KOPT-K1 (cell line): Measurements from ENCODE around the gene FTH1.
"Not testable (repeated sequence)": the region's sequence is repeated elsewhere in the genome, so short reads cannot be mapped to it uniquely, and the experiment has no call there.

Experiments
- H3K27ac ChIP-seq: fragments of 200-600 bp; sonication (generic); 2 replicates; pipeline ENCODE4 v1.5.1; 2016; ENCODE audit warnings: antibody characterized with exemption, mild to moderate bottlenecking, low read depth, low read length; ENCODE audit not compliant: poor library complexity, severe bottlenecking
- H3K36me3 ChIP-seq: fragments of 200-600 bp; sonication (generic); 2 replicates; pipeline ENCODE4 v1.5.1; 2017; ENCODE audit warnings: antibody characterized with exemption, mild to moderate bottlenecking, low read length, moderate library complexity; ENCODE audit not compliant: insufficient read depth
- H3K9me3 ChIP-seq: fragments of 200-600 bp; sonication (generic); 2 replicates; pipeline ENCODE4 v1.5.1; 2017; ENCODE audit warnings: antibody characterized with exemption, low read length, mild to moderate bottlenecking; ENCODE audit not compliant: insufficient read depth, poor library complexity, severe bottlenecking

The FTH1 gene

GRCh38 chr11:61961570-61962212 lies 5.7 kb downstream of the FTH1 start:
- Histone ChIP-seq H3K27ac (no peak overlapping the region), H3K36me3 (peaks cover 45% of the 10 kb centered on the region), H3K9me3 (no peaks in the 10 kb centered on the region)

GRCh38 chr11:61960532-61960931 lies 6.9 kb downstream of the FTH1 start:
- Histone ChIP-seq H3K9me3 (no peaks in the 10 kb centered on the region), H3K27ac (no peak overlapping the region), H3K36me3 (peaks cover 33% of the 10 kb centered on the region)

- Histone ChIP-seq H3K36me3 (peaks cover 24% of the 10 kb centered on the region), H3K27ac (no peak overlapping the region), H3K9me3 (no peaks in the 10 kb centered on the region)
Observed at GRCh38 chr11:61959678-61960077, 7.8 kb downstream of the FTH1 start.

GRCh38 chr11:61959114-61959513 lies 8.3 kb downstream of the FTH1 start:
- H3K27ac ChIP-seq, result no peak overlapping the region

GRCh38 chr11:61958590-61958989 lies 8.8 kb downstream of the FTH1 start:
- Histone ChIP-seq H3K27ac (no peak overlapping the region), H3K36me3 (peaks cover 14% of the 10 kb centered on the region)

More at GRCh38 chr11:61959114-61959513, 8.3 kb downstream of the FTH1 start:
- no peaks in the 10 kb centered on the region for H3K9me3 ChIP-seq
- H3K36me3 ChIP-seq, result peaks cover 19% of the 10 kb centered on the region

GRCh38 chr11:61957021-61957770 lies 10.2 kb downstream of the FTH1 start:
- H3K36me3 ChIP-seq, result no peaks in the 10 kb centered on the region
- no peak overlapping the region for H3K27ac ChIP-seq

More at GRCh38 chr11:61958590-61958989, 8.8 kb downstream of the FTH1 start:
- no peaks in the 10 kb centered on the region for H3K9me3 ChIP-seq

GRCh38 chr11:61956191-61957020 lies 11.0 kb downstream of the FTH1 start:
- Histone ChIP-seq H3K9me3 (no peaks in the 10 kb centered on the region), H3K27ac (no peak overlapping the region), H3K36me3 (no peaks in the 10 kb centered on the region)

More at GRCh38 chr11:61957021-61957770, 10.2 kb downstream of the FTH1 start:
- no peaks in the 10 kb centered on the region for H3K9me3 ChIP-seq

- Histone ChIP-seq H3K27ac (no peak overlapping the region), H3K36me3 (no peaks in the 10 kb centered on the region)
Observed at GRCh38 chr11:61955422-61956135, 11.9 kb downstream of the FTH1 start.

GRCh38 chr11:61954851-61955421 lies 12.5 kb downstream of the FTH1 start:
- no peaks in the 10 kb centered on the region for H3K36me3 ChIP-seq
- H3K9me3 ChIP-seq, result no peaks in the 10 kb centered on the region
- H3K27ac ChIP-seq, result no peak overlapping the region

More at GRCh38 chr11:61955422-61956135, 11.9 kb downstream of the FTH1 start:
- no peaks in the 10 kb centered on the region for H3K9me3 ChIP-seq

- Histone ChIP-seq H3K9me3 (no peaks in the 10 kb centered on the region), H3K27ac (no peak overlapping the region), H3K36me3 (no peaks in the 10 kb centered on the region)
Observed at GRCh38 chr11:61954106-61954850, 13.2 kb downstream of the FTH1 start.

- not testable (repeated sequence) for H3K27ac ChIP-seq
Observed at GRCh38 chr11:61953632-61954031, 13.8 kb downstream of the FTH1 start.

GRCh38 chr11:61952882-61953281 lies 14.6 kb downstream of the FTH1 start:
- Histone ChIP-seq H3K36me3 (no peaks in the 10 kb centered on the region), H3K27ac (no peak overlapping the region), H3K9me3 (no peaks in the 10 kb centered on the region)

More at GRCh38 chr11:61953632-61954031, 13.8 kb downstream of the FTH1 start:
- H3K36me3 ChIP-seq, H3K9me3 ChIP-seq: not testable (repeated sequence)

GRCh38 chr11:61951484-61952135 lies 15.8 kb downstream of the FTH1 start:
- Histone ChIP-seq H3K36me3 (no peaks in the 10 kb centered on the region), H3K27ac (no peak overlapping the region), H3K9me3 (no peaks in the 10 kb centered on the region)
